B cell (primary cell): Measurements from ENCODE around the gene BEGAIN. TPM values are rescaled to one million over a fixed set of nuclear protein-coding genes. Genes with fewer than 3 reads are reported as not detected.

Experiments
- ATAC-seq: fragments of 200-7000 bp; cut with Tn5 transposase; one replicate; pipeline ENCODE4 v1.10.0; 2021; ENCODE audit warnings: low read depth, mild to moderate bottlenecking, moderate number of reproducible peaks, moderate library complexity
- CTCF ChIA-PET: fragments of 350-600 bp; sonication (Branson Sonifier 250); formaldehyde crosslinking; loops from one replicate; lab custom pipeline; 2021; ENCODE audit warnings: antibody characterized with exemption, inconsistent platforms; lab: Charles Lee
- POLR2A ChIA-PET: fragments of 350-600 bp; sonication (Branson Sonifier 250); formaldehyde crosslinking; loops from one replicate; lab custom pipeline; 2021; ENCODE audit warnings: antibody characterized with exemption; lab: Charles Lee
- DNase-seq: peaks from one replicate; pipeline ENCODE4 v3.0.0; 2013
- H2AFZ ChIP-seq: 2 replicates; pipeline ENCODE4 v1.6.1; 2012; ENCODE audit warnings: mild to moderate bottlenecking, low read depth, low read length; ENCODE audit not compliant: insufficient read depth, poor library complexity, severe bottlenecking
- H3K27ac ChIP-seq, 2 donors: 1 replicate in 1 of 2; 2 replicates in 1 of 2; pipeline ENCODE4 v1.5.1; 2012 to 2013; ENCODE audit warnings: low read length in 2 of 2, mild to moderate bottlenecking in 2 of 2, moderate library complexity in 1 of 2
- H3K27me3 ChIP-seq, 4 experiments: fragments of 200-600 bp in 1 of 4; sonication (generic) in 1 of 4; replicated peaks in 1 of 4; 1 replicate in 2 of 4; 2 replicates in 2 of 4; pipeline versions ENCODE4 v1.6.1 to v1.7.0; 2013 to 2016; ENCODE audit warnings: low read length in 3 of 4, mild to moderate bottlenecking in 2 of 4, mixed read lengths in 1 of 4, moderate library complexity in 1 of 4; ENCODE audit not compliant: insufficient read depth in 4 of 4, control insufficient read depth in 3 of 4; ENCODE audit errors: control extremely low read depth in 1 of 4
- H3K36me3 ChIP-seq, 2 experiments: replicated peaks in 1 of 2; 1 replicate in 1 of 2; 2 replicates in 1 of 2; pipeline versions ENCODE4 v1.6.1 to v1.7.1; 2013; ENCODE audit warnings: low read length in 1 of 2; ENCODE audit not compliant: insufficient read depth in 2 of 2, control insufficient read depth in 1 of 2; ENCODE audit errors: control extremely low read depth in 1 of 2, extremely low read depth in 1 of 2
- H3K4me1 ChIP-seq, 2 donors: fragments of 200-600 bp in 1 of 2; sonication (generic) in 1 of 2; 1 replicate in 1 of 2; 2 replicates in 1 of 2; pipeline versions ENCODE4 v1.5.1 to v1.6.1; 2013 to 2017; ENCODE audit warnings: low read length in 2 of 2; ENCODE audit not compliant: control insufficient read depth in 2 of 2, insufficient read depth in 2 of 2
- H3K4me2 ChIP-seq: replicated peaks from 2 replicates; pipeline ENCODE3; 2012; ENCODE audit warnings: mild to moderate bottlenecking, low read depth, low read length; ENCODE audit not compliant: poor library complexity, severe bottlenecking
- H3K4me3 ChIP-seq, 5 experiments: fragments of 200-600 bp in 1 of 5; sonication (generic) in 1 of 5; 1 replicate in 3 of 5; 2 replicates in 2 of 5; pipeline versions ENCODE4 v1.5.1 to v1.7.0; 2011 to 2016; ENCODE audit warnings: low read length in 4 of 5, mild to moderate bottlenecking in 4 of 5, low read depth in 2 of 5, control low read depth in 1 of 5, moderate library complexity in 1 of 5; ENCODE audit not compliant: insufficient read depth in 1 of 5; ENCODE audit errors: control extremely low read depth in 1 of 5, extremely low read depth in 1 of 5
- H3K79me2 ChIP-seq: fragments of 200-600 bp; sonication (generic); one replicate; pipeline ENCODE4 v1.6.0; 2016; ENCODE audit warnings: low read length; ENCODE audit not compliant: control insufficient read depth, insufficient read depth
- H3K9ac ChIP-seq: fragments of 200-600 bp; sonication (generic); 2 replicates; pipeline ENCODE4 v1.6.1; 2017; ENCODE audit warnings: mild to moderate bottlenecking, low read length, moderate library complexity
- H3K9me3 ChIP-seq, 3 donors: one replicate each; pipeline versions ENCODE4 v1.6.1 to v1.7.1; 2013; ENCODE audit warnings: low read length in 2 of 3; ENCODE audit not compliant: control insufficient read depth in 2 of 3, insufficient read depth in 1 of 3; ENCODE audit errors: control extremely low read depth in 1 of 3
- H4K20me1 ChIP-seq: 2 replicates; pipeline ENCODE4 v1.6.0; 2012; ENCODE audit warnings: mild to moderate bottlenecking, low read length; ENCODE audit not compliant: insufficient read depth, control insufficient read depth, poor library complexity, severe bottlenecking
- H3K27ac Mint-ChIP-seq: one replicate; pipeline ENCODE4 v1.8.0; 2021; ENCODE audit warnings: mixed read lengths
- H3K27me3 Mint-ChIP-seq: one replicate; pipeline ENCODE4 v1.8.0; 2021; ENCODE audit warnings: mixed read lengths
- H3K4me1 Mint-ChIP-seq: one replicate; pipeline ENCODE4 v1.8.0; 2021; ENCODE audit warnings: mixed read lengths
- H3K4me3 Mint-ChIP-seq: one replicate; pipeline ENCODE4 v1.8.0; 2021; ENCODE audit warnings: mixed read lengths
- H3K9me3 Mint-ChIP-seq: one replicate; pipeline ENCODE4 v1.8.0; 2022; ENCODE audit warnings: mixed read lengths; ENCODE audit not compliant: insufficient read depth
- EZH2 ChIP-seq: IDR thresholded peaks from 2 replicates; pipeline ENCODE4 v1.6.1; 2012; ENCODE audit warnings: borderline replicate concordance, low read depth, mild to moderate bottlenecking, moderate library complexity, low read length; ENCODE audit not compliant: insufficient read depth, poor library complexity, severe bottlenecking
- WGBS: methylation state at CpG from one replicate; pipeline ENCODE4 v1.1.5; 2013; ENCODE audit warnings: missing lambda C conversion rate; ENCODE audit not compliant: insufficient coverage; 5-methylcytosine and 5-hydroxymethylcytosine counted together
- intact Hi-C: fragments of 100-400 bp; cut with micrococcal nuclease; formaldehyde crosslinking; loops from one replicate; pipeline ENCODE4 v1.10.0; 2022
- polyA plus RNA-seq: library from polyadenylated mRNA; depleted of rRNA; stranded (reverse); fragments of >200 nt; gene quantifications from 2 replicates; pipeline ENCODE4 v1.2.3, GENCODE V29; 2012
- total RNA-seq, 2 donors: library from RNA; stranded (reverse); fragments of 120-200 nt in 1 of 2; gene quantifications; 1 replicate in 1 of 2; 2 replicates in 1 of 2; pipeline versions ENCODE4 v1.2.3 to v1.2.4, GENCODE V29; 2013 to 2022
- TF ChIP-seq, protein P1 (sequence below): fragments of 200-600 bp; IDR thresholded peaks from one replicate; pipeline ENCODE4 v1.8.0; 2022; ENCODE audit warnings: antibody characterized with exemption, mild to moderate bottlenecking

The BEGAIN gene
- total and polyA plus RNA-seq, 2 donors (not counting 1 experiment from before 2014, with no cell fraction given): 4.9 TPM; not detected in 1

DNA sequence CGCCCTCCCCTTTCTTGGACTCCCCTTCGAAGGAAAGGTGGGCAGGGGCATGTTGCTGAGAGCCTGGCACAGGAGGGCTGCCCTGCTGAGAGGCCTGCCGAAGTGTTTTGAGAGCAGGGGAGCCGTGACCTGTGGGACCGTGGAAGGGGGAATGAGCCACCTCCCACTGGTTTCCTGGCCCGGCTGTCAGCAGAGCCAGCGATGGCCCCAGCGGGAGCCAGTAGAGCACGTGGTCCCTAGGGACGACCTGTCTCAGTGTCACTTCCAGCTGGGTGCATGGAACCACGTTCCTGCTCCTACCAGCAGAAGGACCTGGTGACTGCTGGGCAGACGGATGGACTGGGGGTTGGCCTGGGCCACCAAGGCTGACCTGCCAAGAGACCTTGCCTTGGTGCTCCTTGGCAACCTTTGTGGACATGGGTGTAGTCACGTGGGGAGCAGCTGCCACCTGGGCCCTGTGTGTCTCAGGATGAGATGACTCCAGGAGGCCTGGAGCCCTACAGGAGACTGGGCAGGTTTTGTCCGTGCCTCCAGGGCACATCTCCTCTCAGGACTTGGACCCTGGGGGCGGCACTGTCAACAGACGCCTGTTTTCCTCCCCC, 34.6 kb downstream of the BEGAIN start:
- H3K9ac ChIP-seq: no peak overlapping the region
- no peaks in the 10 kb centered on the region for H4K20me1 ChIP-seq
- no peak for TF ChIP-seq EZH2
- TF ChIP-seq, protein P1, sequence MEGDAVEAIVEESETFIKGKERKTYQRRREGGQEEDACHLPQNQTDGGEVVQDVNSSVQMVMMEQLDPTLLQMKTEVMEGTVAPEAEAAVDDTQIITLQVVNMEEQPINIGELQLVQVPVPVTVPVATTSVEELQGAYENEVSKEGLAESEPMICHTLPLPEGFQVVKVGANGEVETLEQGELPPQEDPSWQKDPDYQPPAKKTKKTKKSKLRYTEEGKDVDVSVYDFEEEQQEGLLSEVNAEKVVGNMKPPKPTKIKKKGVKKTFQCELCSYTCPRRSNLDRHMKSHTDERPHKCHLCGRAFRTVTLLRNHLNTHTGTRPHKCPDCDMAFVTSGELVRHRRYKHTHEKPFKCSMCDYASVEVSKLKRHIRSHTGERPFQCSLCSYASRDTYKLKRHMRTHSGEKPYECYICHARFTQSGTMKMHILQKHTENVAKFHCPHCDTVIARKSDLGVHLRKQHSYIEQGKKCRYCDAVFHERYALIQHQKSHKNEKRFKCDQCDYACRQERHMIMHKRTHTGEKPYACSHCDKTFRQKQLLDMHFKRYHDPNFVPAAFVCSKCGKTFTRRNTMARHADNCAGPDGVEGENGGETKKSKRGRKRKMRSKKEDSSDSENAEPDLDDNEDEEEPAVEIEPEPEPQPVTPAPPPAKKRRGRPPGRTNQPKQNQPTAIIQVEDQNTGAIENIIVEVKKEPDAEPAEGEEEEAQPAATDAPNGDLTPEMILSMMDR: no peak
- intact Hi-C loops: no loop called here
- no peak for DNase-seq
- H3K27me3 ChIP-seq: peaks cover 0 to 3% (median 0%) of the 10 kb centered on the region in 4 experiments
- H3K4me2 ChIP-seq: no peak overlapping the region
- H3K4me1 Mint-ChIP-seq: peaks cover 1% of the 10 kb centered on the region
- ATAC-seq: no peak
- no peak overlapping the region for H3K4me3 ChIP-seq
- no peak overlapping the region for H3K27ac ChIP-seq
- no peak overlapping the region for H2AFZ ChIP-seq
- H3K79me2 ChIP-seq: no peaks in the 10 kb centered on the region
- peaks cover 5 to 15% of the 10 kb centered on the region in 2 donors for H3K4me1 ChIP-seq
- ChIA-PET CTCF (no interaction called here), POLR2A (no interaction called here)
- no peak overlapping the region for H3K27ac Mint-ChIP-seq
- H3K27me3 Mint-ChIP-seq: peaks cover 9% of the 10 kb centered on the region
- 40% methylated on average over 16 of the region's 16 CpGs for WGBS
- no peaks in the 10 kb centered on the region for H3K36me3 ChIP-seq
- H3K4me3 Mint-ChIP-seq: no peak overlapping the region
- H3K9me3 ChIP-seq: no peaks in the 10 kb centered on the region
- H3K9me3 Mint-ChIP-seq: no peaks in the 10 kb centered on the region

DNA sequence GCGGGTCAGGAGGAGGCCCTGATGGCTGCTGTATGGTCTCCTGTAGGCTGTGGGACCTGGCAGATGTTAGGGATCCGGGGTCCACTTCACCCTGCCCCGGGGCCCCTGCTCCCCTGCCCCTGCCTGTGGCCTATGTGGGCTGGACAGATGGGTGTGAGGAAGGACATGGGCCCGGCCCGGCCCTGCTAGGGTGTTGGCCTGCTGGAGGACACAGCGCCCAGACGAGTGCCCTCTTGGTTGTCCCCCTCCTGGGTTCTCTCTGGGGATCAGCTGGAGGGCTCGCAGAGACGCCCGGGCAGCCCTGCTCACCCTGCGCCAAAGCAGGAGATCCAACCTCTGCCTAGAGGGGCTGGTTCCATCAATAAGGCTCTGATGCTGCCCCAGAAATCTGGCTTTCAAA, 36.2 kb downstream of the BEGAIN start:
- Histone ChIP-seq H3K4me2 (no peak overlapping the region), H3K9ac (no peak overlapping the region), H3K27me3 (peaks cover 0 to 3% (median 0%) of the 10 kb centered on the region in 4 experiments), H3K4me1 (peaks cover 15 to 25% of the 10 kb centered on the region in 2 donors), H2AFZ (no peak overlapping the region), H3K9me3 (no peaks in the 10 kb centered on the region), H3K79me2 (no peaks in the 10 kb centered on the region), H3K4me3 (no peak overlapping the region), H4K20me1 (no peaks in the 10 kb centered on the region), H3K27ac (no peak overlapping the region), H3K36me3 (no peaks in the 10 kb centered on the region)
- Mint-ChIP-seq H3K9me3 (no peaks in the 10 kb centered on the region), H3K4me3 (no peak overlapping the region), H3K4me1 (peaks cover 3% of the 10 kb centered on the region), H3K27ac (no peak overlapping the region), H3K27me3 (peaks cover 9% of the 10 kb centered on the region)
- ChIA-PET POLR2A (no interaction called here), CTCF (no interaction called here)
- no peak for DNase-seq
- 93% methylated on average over 11 of the region's 11 CpGs for WGBS
- ATAC-seq: no peak
- TF ChIP-seq, protein P1: no peak
- intact Hi-C loops: no loop called here
